HepG2 (cell line): ENCODE measurements around the gene ACTRT2. TPM values are rescaled to one million over a fixed set of nuclear protein-coding genes. Genes with fewer than 3 reads are reported as not detected.
A peak's percentile ranks its signal among the peaks of the same experiment; 100 is the strongest.

ENCODE experiments used
- ATAC-seq: fragments of 200-7000 bp; cut with Tn5 transposase; 3 replicates; pipeline ENCODE4 v1.9.1; 2020; ENCODE audit warnings: mild to moderate bottlenecking, moderate library complexity
- BruUV-seq: library from RNA; stranded (reverse); fragments of 400-500 nt; replicated peaks from 2 replicates; lab custom pipeline; 2021; lab: Mats Ljungman, UMichigan
- CTCF ChIA-PET: fragments of 300-600 bp; formaldehyde crosslinking; extraction: SDS; loops from one replicate; lab custom pipeline; 2021; ENCODE audit warnings: low total read pairs, inconsistent platforms, low intra/inter-chr PET ratio; lab: Yijun Ruan, JAX
- POLR2A ChIA-PET: fragments of 350-600 bp; sonication (Branson Sonifier 250); formaldehyde crosslinking; loops from one replicate; lab custom pipeline; 2020; ENCODE audit warnings: antibody characterized with exemption, inconsistent platforms; lab: Yijun Ruan, JAX
- DNase-seq: peaks from one replicate; pipeline ENCODE4 v3.0.0-alpha.2; 2015; ENCODE audit warnings: low spot score
- FAIRE-seq: peaks from 3 replicates; lab custom pipeline; 2011; peaks lifted over from hg19 to GRCh38; lab: Jason Lieb, UNC
- H2AFZ ChIP-seq: one replicate; pipeline ENCODE4 v1.6.1; 2011; ENCODE audit warnings: low read length, inconsistent platforms
- H3K27ac ChIP-seq: fragments of 300-600 bp; 3 replicates; pipeline ENCODE4 v1.8.0; 2011; ENCODE audit warnings: mixed run types, mild to moderate bottlenecking, mixed read lengths, low read length, inconsistent platforms; ENCODE audit not compliant: insufficient read depth; ENCODE audit errors: extremely low read length
- H3K27me3 ChIP-seq, 2 experiments: fragments of 200-600 bp in 1 of 2; 2 replicates in 1 of 2; 3 replicates in 1 of 2; pipeline versions ENCODE4 v1.6.0 to v1.8.0; 2011; ENCODE audit warnings: low read length in 2 of 2, mild to moderate bottlenecking in 2 of 2, moderate library complexity in 2 of 2, inconsistent platforms in 1 of 2; ENCODE audit not compliant: insufficient read depth in 2 of 2, control insufficient read depth in 1 of 2
- H3K36me3 ChIP-seq, 2 experiments: fragments of 200-600 bp in 1 of 2; replicated peaks in 1 of 2; 2 replicates in 1 of 2; 3 replicates in 1 of 2; pipeline versions ENCODE4 v1.5.1 to v1.8.0; 2011; ENCODE audit warnings: low read length in 2 of 2, inconsistent platforms in 1 of 2; ENCODE audit not compliant: insufficient read depth in 2 of 2, control insufficient read depth in 1 of 2
- H3K4me1 ChIP-seq: 2 replicates; pipeline ENCODE4 v1.5.1; 2012; ENCODE audit warnings: low read length, inconsistent platforms; ENCODE audit not compliant: insufficient read depth
- H3K4me2 ChIP-seq: 2 replicates; pipeline ENCODE4 v1.6.0; 2011; ENCODE audit warnings: low read depth, low read length, inconsistent platforms
- H3K4me3 ChIP-seq, 3 experiments: fragments of 200-600 bp in 1 of 3; sonication (generic), shearing (Covaris generic) in 1 of 3; replicated peaks in 1 of 3; 2 replicates each; pipeline ENCODE4 v1.5.1; 2011 to 2016; ENCODE audit warnings: low read length in 3 of 3, inconsistent platforms in 2 of 3, low read depth in 2 of 3, mild to moderate bottlenecking in 2 of 3, control low read depth in 1 of 3, mixed read lengths in 1 of 3; ENCODE audit not compliant: insufficient read depth in 1 of 3
- H3K79me2 ChIP-seq: one replicate; pipeline ENCODE4 v1.6.1; 2011; ENCODE audit warnings: low read length, inconsistent platforms; ENCODE audit not compliant: insufficient read depth
- H3K9ac ChIP-seq: 2 replicates; pipeline ENCODE4 v1.6.0; 2011; ENCODE audit warnings: mild to moderate bottlenecking, low read depth, low read length, inconsistent platforms; ENCODE audit not compliant: insufficient read depth
- H3K9me3 ChIP-seq: 2 replicates; pipeline ENCODE4 v1.5.1; 2012; ENCODE audit warnings: mild to moderate bottlenecking, low read length
- H4K20me1 ChIP-seq: 2 replicates; pipeline ENCODE4 v1.6.0; 2011; ENCODE audit warnings: inconsistent platforms, mild to moderate bottlenecking, low read length, moderate library complexity; ENCODE audit not compliant: insufficient read depth
- CREB1 ChIP-seq, 2 experiments: fragments of 450-650 bp in 1 of 2; IDR thresholded peaks; 2 replicates each; pipeline ENCODE4 v1.6.1; 2016 to 2017; ENCODE audit warnings: control low read depth in 1 of 2, mild to moderate bottlenecking in 1 of 2, missing compliant biosample characterization in 1 of 2, missing genetic modification characterization in 1 of 2
- FUBP1 ChIP-seq: sonication (generic); formaldehyde crosslinking; IDR thresholded peaks from 2 replicates; pipeline ENCODE4 v1.5.1; 2020; ENCODE audit warnings: missing genetic modification reagents, mild to moderate bottlenecking, borderline replicate concordance
- POLR2AphosphoS2 ChIP-seq: IDR thresholded peaks from 2 replicates; pipeline ENCODE4 v1.6.1; 2011; ENCODE audit warnings: low read depth, low read length, improper control_type of control experiment
- ZBTB20 ChIP-seq: sonication (generic); formaldehyde crosslinking; IDR thresholded peaks from 2 replicates; pipeline ENCODE4 v1.8.1; 2023; ENCODE audit warnings: missing genetic modification reagents, low read depth, mild to moderate bottlenecking, borderline replicate concordance
- ZBTB42 ChIP-seq: sonication (generic); formaldehyde crosslinking; IDR thresholded peaks from 2 replicates; pipeline ENCODE4 v1.5.0; 2020; ENCODE audit warnings: mild to moderate bottlenecking, missing genetic modification reagents
- ZKSCAN8 ChIP-seq: IDR thresholded peaks from 2 replicates; pipeline ENCODE4 v1.6.1; 2016; ENCODE audit warnings: borderline replicate concordance, missing genetic modification reagents, missing compliant biosample characterization
- ZNF292 ChIP-seq: sonication (generic); formaldehyde crosslinking; IDR thresholded peaks from 2 replicates; pipeline ENCODE4 v1.8.1; 2022; ENCODE audit warnings: mild to moderate bottlenecking, low read depth, missing genetic modification reagents, borderline replicate concordance
- ZNF354B ChIP-seq: sonication (generic); formaldehyde crosslinking; IDR thresholded peaks from 2 replicates; pipeline ENCODE4 v1.8.0; 2022; ENCODE audit warnings: mild to moderate bottlenecking, missing genetic modification reagents
- ZNF569 ChIP-seq: sonication (generic); formaldehyde crosslinking; IDR thresholded peaks from 2 replicates; pipeline ENCODE4 v1.5.0; 2020; ENCODE audit warnings: mild to moderate bottlenecking, missing genetic modification reagents, moderate library complexity, borderline replicate concordance
- ZNF709 ChIP-seq: sonication (generic); formaldehyde crosslinking; IDR thresholded peaks from 2 replicates; pipeline ENCODE4 v1.5.0; 2020; ENCODE audit warnings: mild to moderate bottlenecking, missing genetic modification reagents
- WGBS: methylation state at CpG from one replicate; pipeline ENCODE4 v1.1.6; 2017; ENCODE audit warnings: low lambda C conversion rate; 5-methylcytosine and 5-hydroxymethylcytosine counted together
- in situ Hi-C: cut with HindIII; loops from 2 replicates; pipeline ENCODE4 v1.10.0; 2017; ENCODE audit warnings: low pct_unique_long_range_greater_than_20kb; ENCODE audit not compliant: extremely low pct_ligation_motif_present
- intact Hi-C: fragments of 100-400 bp; cut with micrococcal nuclease; formaldehyde crosslinking; loops from one replicate; pipeline ENCODE4 v1.10.0; 2022; ENCODE audit not compliant: unreplicated experiment
- polyA plus RNA-seq, 8 experiments: library from polyadenylated mRNA; depleted of rRNA in 3 of 8; stranded (reverse) in 7 of 8; unstranded in 1 of 8; fragments of >200 nt; fragmentation: Illumina TruSeq in 4 of 8; extraction: Trizol in 4 of 8; gene quantifications; 2 replicates each; pipeline versions ENCODE4 v1.2.1 to v1.2.3, GENCODE V29; 2011 to 2016; ENCODE audit warnings: low read depth in 4 of 8, missing spikeins in 1 of 8, mixed read lengths in 1 of 8; ENCODE audit not compliant: insufficient read depth in 1 of 8
- total RNA-seq, 5 experiments: library from RNA; depleted of rRNA; stranded (reverse); fragments of >200 nt; fragmentation: Illumina TruSeq; extraction: Trizol; gene quantifications; 2 replicates each; pipeline ENCODE4 v1.2.3, GENCODE V29; 2016; ENCODE audit warnings: low read depth in 1 of 5

Gene ACTRT2
- total and polyA plus RNA-seq, 2 of the 13 experiments (the other 11 are each of a cell fraction or from before 2014, with no cell fraction given) = not detected

GRCh38 chr1:3024019-3024418, 2.8 kb downstream of the ACTRT2 start:
- FAIRE-seq (no peak), DNase-seq (no peak), ATAC-seq (no peak; the same call in 2 of the 3 replicates)
- H3K79me2 ChIP-seq = no peaks in the 10 kb centered on the region
- H3K4me3 ChIP-seq = no peak overlapping the region
- no peak overlapping the region for H3K9ac ChIP-seq
- in situ Hi-C loops = no loop called here
- no peaks in the 10 kb centered on the region for H3K36me3 ChIP-seq
- peaks cover 6 to 55% of the 10 kb centered on the region in 2 experiments; a peak in 4 of 5 replicates for H3K27me3 ChIP-seq
- CTCF ChIA-PET = no interaction called here
- no peak overlapping the region for H2AFZ ChIP-seq
- no peaks in the 10 kb centered on the region for H3K4me1 ChIP-seq
- intact Hi-C loops = no loop called here
- no peak overlapping the region for H3K27ac ChIP-seq
- H3K4me2 ChIP-seq = no peak overlapping the region
- POLR2A ChIA-PET = no interaction called here
- no peak for TF ChIP-seq ZNF292 (CRISPR knock-in tag)
- TF ChIP-seq CREB1 (IDR thresholded peaks at IDR 0.05) = peak; percentile 38; the same call in 1 of the 2 replicates
- no peak for TF ChIP-seq CREB1 (CRISPR knock-in tag; IDR thresholded peaks at IDR 0.05)
- no peak for TF ChIP-seq ZBTB42
- H4K20me1 ChIP-seq = no peaks in the 10 kb centered on the region
- no peaks in the 10 kb centered on the region for H3K9me3 ChIP-seq
- no TSS peak for BruUV-seq
- 39% methylated on average over 9 of the region's 9 CpGs for WGBS

DNA sequence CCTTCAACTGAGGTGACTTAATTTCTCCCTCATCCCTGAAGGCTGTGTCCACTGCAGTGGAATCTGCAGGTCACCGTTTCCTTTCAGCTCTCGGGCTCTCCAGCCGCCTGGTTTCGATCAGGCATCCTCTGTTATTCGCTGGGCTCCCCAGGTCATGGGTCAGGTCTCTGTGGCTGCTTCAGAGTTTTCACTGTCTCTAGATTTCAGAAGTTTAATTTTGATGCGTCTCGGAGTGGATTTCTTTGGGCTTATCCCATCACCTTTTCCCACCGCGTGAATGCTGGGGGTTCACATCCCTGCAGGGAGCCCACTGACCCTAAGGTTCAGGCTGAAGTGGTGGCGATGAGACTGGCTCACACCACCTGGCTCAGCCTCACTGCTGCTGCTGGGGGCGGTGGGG, 3.3 kb downstream of the ACTRT2 start:
- CTCF ChIA-PET = no interaction called here
- POLR2A ChIA-PET = no interaction called here
- H3K4me3 ChIP-seq = no peak overlapping the region
- in situ Hi-C loops = no loop called here
- H3K9ac ChIP-seq = no peak overlapping the region
- intact Hi-C loops = no loop called here
- 21% methylated on average over 11 of the region's 11 CpGs for WGBS
- no peaks in the 10 kb centered on the region for H3K4me1 ChIP-seq
- ATAC-seq = no peak
- H3K27ac ChIP-seq = no peak overlapping the region
- BruUV-seq = no TSS peak
- no peak overlapping the region for H3K4me2 ChIP-seq
- H2AFZ ChIP-seq = no peak overlapping the region
- no peaks in the 10 kb centered on the region for H3K36me3 ChIP-seq
- no peak for TF ChIP-seq ZNF354B (CRISPR knock-in tag)
- TF ChIP-seq ZNF569 (CRISPR knock-in tag) = no peak
- no peak for TF ChIP-seq FUBP1
- TF ChIP-seq ZKSCAN8 (CRISPR knock-in tag) = no peak
- no peak for TF ChIP-seq ZNF709 (CRISPR knock-in tag)
- TF ChIP-seq ZBTB20 = no peak
- no peak for TF ChIP-seq POLR2AphosphoS2
- H3K79me2 ChIP-seq = no peaks in the 10 kb centered on the region
- no peak for DNase-seq
- H3K9me3 ChIP-seq = no peaks in the 10 kb centered on the region
- peaks cover 7 to 55% of the 10 kb centered on the region in 2 experiments for H3K27me3 ChIP-seq
- FAIRE-seq = no peak
- H4K20me1 ChIP-seq = no peaks in the 10 kb centered on the region
